Heart left ventricle (tissue), 13 donors: ENCODE data around the gene TEX13D.
"Not testable (repeated sequence)": the region's sequence is repeated elsewhere in the genome, so short reads cannot be mapped to it uniquely, and the experiment has no call there.

Source experiments
- CTCF ChIP-seq, 12 donors: fragments of 200-600 bp; sonication (generic) in 4 of 12; IDR thresholded peaks; one replicate each; pipeline versions ENCODE4 v1.5.0 to v1.8.0; 2018 to 2022; ENCODE audit warnings: antibody characterized with exemption in 12 of 12, mild to moderate bottlenecking in 5 of 12
- POLR2A ChIP-seq, 2 donors: fragments of 450-650 bp; IDR thresholded peaks; one replicate each; pipeline ENCODE4 v1.6.1; 2017; ENCODE audit warnings: antibody characterized with exemption in 2 of 2, mild to moderate bottlenecking in 2 of 2, moderate library complexity in 2 of 2
- donor health status: ischemic (EF 13 %, LVEDD 7.1; RV severe dilation, severe dysfunction).
- donor health status: DM: no; HTN: yes; CAD: no.
- donor health status: DM: no; HTN: no; CAD: no.
- donor health status: ischemic (EF 25% LVEDD 6.9; RV normal size, moderate dysfunction).
- donor health status: ischemic (EF 25% LVEDD 5.7; RV mildly dilated, moderate dysfunction).
- donor health status: ischemic (EF 35%, LVEDD 5.7; RV mildly dilated, moderate dysfunction).
- donor health status: nonischemic (EF 11% LVEDD 7.7; RV severe dilation, severe dysfunction).
- donor health status: DM: yes; HTN: yes; CAD: no.
- donor health status: PGD.
- donor health status: ischemic (EF 29% LVEDD 5.4; RV normal size, mild dysfunction).
- donor health status: nonischemic (EF 23%, LVEDD 6.1; RV moderate dilation, normal function).

- TF ChIP-seq POLR2A, CTCF (IDR thresholded peaks at IDR 0.05): not testable (repeated sequence)
These were observed 2.1 kb downstream of the TEX13D start for GRCh38 chrX:124334555-124334954.
